Kasumi-1 (cell line): ENCODE results near the gene PRSS21.

Experiments used
- DNase-seq, 2 experiments: peaks; one replicate each; lab custom pipeline; 2025; lab: John Stamatoyannopoulos, UW

Gene PRSS21

GRCh38 chr16:2845116-2845515, 28.1 kb downstream of the PRSS21 start:
- DNase-seq: no peak

GRCh38 chr16:2846511-2847310, 29.7 kb downstream of the PRSS21 start:
- DNase-seq: no peak

- DNase-seq: no peak
These were observed 32.1 kb downstream of the PRSS21 start for GRCh38 chr16:2848933-2849725.

- no peak for DNase-seq
These were observed 35.1 kb downstream of the PRSS21 start for GRCh38 chr16:2852003-2852730.

- no peak for DNase-seq
These were observed 35.9 kb downstream of the PRSS21 start for GRCh38 chr16:2852731-2853507.

- DNase-seq: no peak
These were observed 36.6 kb downstream of the PRSS21 start for GRCh38 chr16:2853531-2854073.

GRCh38 chr16:2854700-2855309, 37.8 kb downstream of the PRSS21 start:
- DNase-seq: no peak

- DNase-seq: no peak
These were observed 38.5 kb downstream of the PRSS21 start for GRCh38 chr16:2855536-2855935.

GRCh38 chr16:2856061-2856670, 39.1 kb downstream of the PRSS21 start:
- DNase-seq: no peak

GRCh38 chr16:2856686-2857450, 39.8 kb downstream of the PRSS21 start:
- DNase-seq: no peak

GRCh38 chr16:2857451-2858244, 40.6 kb downstream of the PRSS21 start, which contains the start of gene PRSS22:
TSS of gene PRSS22 (minus strand) at chr16:2858170. CDS start at chr16:2858104, 66 bp downstream.
- DNase-seq: no peak

GRCh38 chr16:2858245-2859025, 41.4 kb downstream of the PRSS21 start:
- no peak for DNase-seq

- DNase-seq: no peak
These were observed 42.7 kb downstream of the PRSS21 start for GRCh38 chr16:2859686-2860265.

GRCh38 chr16:2860826-2861567, 44.0 kb downstream of the PRSS21 start:
- no peak for DNase-seq

- DNase-seq: no peak
These were observed 48.6 kb downstream of the PRSS21 start for GRCh38 chr16:2865651-2866050.

- DNase-seq: no peak
These were observed 49.4 kb downstream of the PRSS21 start for GRCh38 chr16:2866431-2866830.

- DNase-seq: no peak
These were observed 50.6 kb downstream of the PRSS21 start for GRCh38 chr16:2867661-2867986.
